HuH-7 (cell line): ENCODE results near the gene ADAP1.
"Not testable (repeated sequence)": the region's sequence is repeated elsewhere in the genome, so short reads cannot be mapped to it uniquely, and the experiment has no call there.

Source experiments
- DNase-seq: peaks from one replicate; pipeline ENCODE4 v3.0.0; 2011; ENCODE audit warnings: low spot score

ADAP1 gene

GRCh38 chr7:880450-880849, 74.0 kb downstream of the ADAP1 start:
- DNase-seq: no peak

- no peak for DNase-seq
Measured at GRCh38 chr7:879706-880105, 74.8 kb downstream of the ADAP1 start.

- no peak for DNase-seq
Measured at GRCh38 chr7:879093-879492, 75.4 kb downstream of the ADAP1 start.

- DNase-seq: peak; percentile 57
Measured at GRCh38 chr7:877312-878232, 76.9 kb downstream of the ADAP1 start.

- no peak for DNase-seq
Measured at GRCh38 chr7:876972-877311, 77.5 kb downstream of the ADAP1 start.

- DNase-seq: peak; percentile 95
Measured at GRCh38 chr7:876077-876971, 78.2 kb downstream of the ADAP1 start, which contains the start of gene GET4. TSS of gene GET4 (plus strand) at chr7:876554. CDS start at chr7:876646, 92 bp downstream.

- DNase-seq: no peak
Measured at GRCh38 chr7:875476-876076, 78.9 kb downstream of the ADAP1 start.

GRCh38 chr7:875051-875450, 79.4 kb downstream of the ADAP1 start:
- no peak for DNase-seq

GRCh38 chr7:874031-874749, 80.3 kb downstream of the ADAP1 start:
- DNase-seq: no peak

- DNase-seq: peak; percentile 97
Measured at GRCh38 chr7:873367-874002, 81.0 kb downstream of the ADAP1 start.

GRCh38 chr7:872685-873084, 81.8 kb downstream of the ADAP1 start:
- DNase-seq: not testable (repeated sequence)

GRCh38 chr7:871900-872537, 82.5 kb downstream of the ADAP1 start:
- DNase-seq: no peak

- DNase-seq: no peak
Measured at GRCh38 chr7:869348-869747, 85.1 kb downstream of the ADAP1 start.

GRCh38 chr7:868189-868486, 86.3 kb downstream of the ADAP1 start:
- DNase-seq: no peak

GRCh38 chr7:867406-868188, 86.9 kb downstream of the ADAP1 start:
- no peak for DNase-seq

GRCh38 chr7:867001-867405, 87.5 kb downstream of the ADAP1 start:
- DNase-seq: no peak

GRCh38 chr7:865921-866320, 88.6 kb downstream of the ADAP1 start:
- DNase-seq: no peak

GRCh38 chr7:863106-863505, 91.4 kb downstream of the ADAP1 start:
- no peak for DNase-seq

- no peak for DNase-seq
Measured at GRCh38 chr7:862157-862556, 92.3 kb downstream of the ADAP1 start.

GRCh38 chr7:861222-861621, 93.3 kb downstream of the ADAP1 start:
- DNase-seq: peak; percentile 83
